Panc1 (cell line): Measurements from ENCODE around the gene GRAMD4. TPM values are rescaled to one million over a fixed set of nuclear protein-coding genes. Genes with fewer than 3 reads are reported as not detected.

ENCODE experiments used
- ATAC-seq: fragments of 200-7000 bp; cut with Tn5 transposase; 2 replicates; pipeline ENCODE4 v1.9.1; 2020; ENCODE audit warnings: mild to moderate bottlenecking, moderate library complexity
- BruUV-seq: library from RNA; stranded (reverse); fragments of 400-500 nt; replicated peaks from 2 replicates; lab custom pipeline; 2021; lab: Mats Ljungman, UMichigan
- CTCF ChIA-PET: fragments of 300-600 bp; sonication (Branson Sonifier 250); formaldehyde crosslinking; loops from one replicate; lab custom pipeline; 2022; ENCODE audit warnings: antibody characterized with exemption; lab: Charles Lee
- POLR2A ChIA-PET: fragments of 300-600 bp; sonication (Branson Sonifier 250); formaldehyde crosslinking; loops from one replicate; lab custom pipeline; 2022; ENCODE audit warnings: antibody characterized with exemption; lab: Charles Lee
- DNase-seq: peaks from one replicate; pipeline ENCODE4 v3.0.0-alpha.2; 2010; ENCODE audit warnings: low read depth, low spot score
- H3K27ac ChIP-seq: 2 replicates; pipeline ENCODE4 v1.5.1; 2011; ENCODE audit warnings: mild to moderate bottlenecking, low read length, inconsistent platforms
- H3K27me3 ChIP-seq: fragments of 200-500 bp; sonication (Bioruptor generic); 2 replicates; pipeline ENCODE4 v1.6.0; 2014; ENCODE audit warnings: low read length, inconsistent platforms; ENCODE audit not compliant: control insufficient read depth, insufficient read depth
- H3K36me3 ChIP-seq: fragments of 200-500 bp; sonication (Bioruptor generic); 2 replicates; pipeline ENCODE4 v1.5.1; 2014; ENCODE audit warnings: inconsistent platforms, mild to moderate bottlenecking, low read length, moderate library complexity; ENCODE audit not compliant: control insufficient read depth, insufficient read depth
- H3K4me1 ChIP-seq: 2 replicates; pipeline ENCODE4 v1.5.1; 2011; ENCODE audit warnings: inconsistent platforms, mild to moderate bottlenecking, low read length, moderate library complexity; ENCODE audit not compliant: control insufficient read depth, insufficient read depth
- H3K4me3 ChIP-seq, 2 experiments: 2 replicates each; pipeline ENCODE4 v1.5.1; 2011 to 2012; ENCODE audit warnings: low read depth in 2 of 2, low read length in 2 of 2, mild to moderate bottlenecking in 2 of 2, inconsistent platforms in 1 of 2, moderate library complexity in 1 of 2
- H3K9me3 ChIP-seq: fragments of 200-500 bp; sonication (Bioruptor generic); 2 replicates; pipeline ENCODE4 v1.5.1; 2014; ENCODE audit warnings: low read depth, mild to moderate bottlenecking, inconsistent platforms, low read length, moderate library complexity; ENCODE audit not compliant: control insufficient read depth, insufficient read depth
- POLR2AphosphoS5 ChIP-seq: IDR thresholded peaks from 2 replicates; pipeline ENCODE4 v1.6.1; 2012; ENCODE audit warnings: mild to moderate bottlenecking, low read depth, low read length, moderate library complexity
- SIN3A ChIP-seq: IDR thresholded peaks from 2 replicates; pipeline ENCODE4 v1.6.1; 2012; ENCODE audit warnings: low read depth, mild to moderate bottlenecking, low read length, moderate library complexity, borderline replicate concordance; ENCODE audit not compliant: insufficient read depth
- TCF7L2 ChIP-seq: IDR thresholded peaks from 2 replicates; pipeline ENCODE4 v1.6.1; 2011; ENCODE audit warnings: mild to moderate bottlenecking, low read depth, low read length, inconsistent platforms
- in situ Hi-C: cut with HindIII; loops from 2 replicates; pipeline ENCODE4 v1.10.0; 2016; ENCODE audit warnings: low sequenced_read_pairs, low pct_unique_long_range_greater_than_20kb
- intact Hi-C: fragments of 100-400 bp; cut with micrococcal nuclease; formaldehyde crosslinking; loops from one replicate; pipeline ENCODE4 v1.10.0; 2022; ENCODE audit not compliant: unreplicated experiment
- total RNA-seq: library from RNA; stranded (reverse); gene quantifications from one replicate; pipeline ENCODE4 v1.2.1, GENCODE V29; 2021; ENCODE audit not compliant: unreplicated experiment
- TF ChIP-seq, protein P1 (sequence below): fragments of 450-650 bp; IDR thresholded peaks from 2 replicates; pipeline ENCODE4 v1.5.1; 2017; ENCODE audit warnings: mild to moderate bottlenecking
- TF ChIP-seq, protein P2 (sequence below), 2 experiments: IDR thresholded peaks; 2 replicates each; pipeline ENCODE4 v1.6.1; 2011 to 2012; ENCODE audit warnings: low read depth in 2 of 2, control low read depth in 1 of 2, low read length in 1 of 2, mild to moderate bottlenecking in 1 of 2, moderate library complexity in 1 of 2; ENCODE audit not compliant: insufficient read depth in 1 of 2

Gene GRAMD4
- total RNA-seq, 1 experiment from 2014 or later = 30.8 TPM

DNA sequence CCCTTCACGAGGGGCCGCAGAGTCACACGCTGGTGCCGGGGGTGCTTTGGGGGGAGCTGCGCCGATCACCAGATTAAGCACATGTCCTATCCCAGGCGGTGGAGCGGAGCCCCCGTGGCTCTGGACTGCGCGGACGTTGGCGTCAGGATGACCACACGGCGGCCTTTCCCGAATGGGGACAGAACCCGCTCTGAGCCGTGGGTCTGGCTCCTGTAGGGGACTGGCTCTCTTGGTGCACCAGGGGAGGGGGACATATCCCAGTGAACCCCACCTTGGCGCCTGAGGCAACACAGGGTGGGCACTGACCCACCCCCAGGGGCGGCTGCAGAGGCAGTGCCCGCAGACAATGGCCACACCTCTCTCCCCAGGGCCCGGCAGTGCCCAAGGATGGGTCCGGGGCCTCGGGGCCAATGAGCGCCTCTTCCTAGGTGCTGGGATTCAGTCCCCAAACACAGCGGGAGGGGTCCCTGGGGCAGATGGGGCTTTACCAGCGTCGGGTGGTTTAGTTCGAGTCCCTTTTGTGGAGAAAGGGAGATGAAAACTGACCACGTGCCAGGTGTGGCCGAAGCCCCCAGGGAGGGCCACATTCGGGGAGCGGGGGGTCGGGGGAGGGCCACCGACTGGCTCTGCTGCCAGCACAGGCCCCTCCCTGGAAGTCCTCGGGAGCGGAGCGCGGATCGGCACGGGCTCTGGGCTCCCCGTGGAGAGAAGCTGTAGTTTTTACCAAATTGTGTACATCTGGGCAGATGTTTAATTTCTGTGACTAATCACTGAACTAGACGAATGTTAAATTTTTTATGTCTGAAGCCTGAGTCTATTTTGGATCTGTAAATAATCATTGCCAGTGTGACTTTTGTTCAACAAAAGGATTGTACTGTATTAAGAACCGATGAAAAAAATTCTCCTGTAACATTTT, 58.9 kb downstream of the GRAMD4 start:
- ChIA-PET POLR2A (no interaction called here), CTCF (interaction anchor here (0.6 kb wide), 1 partner anchor 8 kb away, joined by 3 read pairs; no protein-coding TSS in a partner anchor)
- DNase-seq = no peak
- H3K4me1 ChIP-seq = no peaks in the 10 kb centered on the region
- ATAC-seq = no peak
- H3K4me3 ChIP-seq = no peak overlapping the region
- no peak for TF ChIP-seq POLR2AphosphoS5
- H3K9me3 ChIP-seq = no peaks in the 10 kb centered on the region
- H3K36me3 ChIP-seq = no peaks in the 10 kb centered on the region
- intact Hi-C loops = no loop called here
- no peak overlapping the region for H3K27ac ChIP-seq
- BruUV-seq = no TSS peak
- in situ Hi-C loops = no loop called here
- H3K27me3 ChIP-seq = no peaks in the 10 kb centered on the region

- Histone ChIP-seq H3K9me3 (no peaks in the 10 kb centered on the region), H3K36me3 (no peaks in the 10 kb centered on the region), H3K27me3 (no peaks in the 10 kb centered on the region), H3K4me1 (no peaks in the 10 kb centered on the region), H3K4me3 (no peak overlapping the region), H3K27ac (no peak overlapping the region)
- no peak for TF ChIP-seq SIN3A
- ATAC-seq = no peak
- no peak for DNase-seq
- no TSS peak for BruUV-seq
- ChIA-PET POLR2A (no interaction called here), CTCF (no interaction called here)
- intact Hi-C loops = loop anchor here (10.0 kb wide), 1 partner anchor 115 kb away; no protein-coding TSS in a partner anchor
- in situ Hi-C loops = no loop called here
Measured at GRCh38 chr22:46679706-46680269, 59.6 kb downstream of the GRAMD4 start.

DNA sequence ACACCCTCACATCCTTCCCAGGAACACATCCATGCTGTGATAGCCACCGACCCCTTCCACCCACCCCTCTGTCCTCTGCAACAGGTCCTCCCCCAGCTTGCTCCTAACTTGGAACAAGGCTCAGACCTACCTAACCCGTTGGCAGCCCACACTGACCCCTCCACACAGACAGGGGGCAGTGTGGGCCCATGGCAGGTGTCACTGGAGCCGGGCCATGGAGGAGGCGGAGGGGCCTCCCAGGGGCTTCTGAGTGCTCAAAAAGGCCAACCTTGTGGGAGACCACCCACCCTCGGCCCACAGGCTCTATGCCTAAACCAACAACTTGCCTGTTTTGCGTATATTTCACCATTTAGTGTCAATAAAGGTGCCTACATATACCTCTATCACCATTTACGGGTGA, 60.8 kb downstream of the GRAMD4 start:
- H3K27ac ChIP-seq = no peak overlapping the region
- no peaks in the 10 kb centered on the region for H3K9me3 ChIP-seq
- BruUV-seq = no TSS peak
- H3K4me1 ChIP-seq = no peaks in the 10 kb centered on the region
- POLR2A ChIA-PET = no interaction called here
- H3K4me3 ChIP-seq = no peak overlapping the region
- H3K36me3 ChIP-seq = no peaks in the 10 kb centered on the region
- H3K27me3 ChIP-seq = no peaks in the 10 kb centered on the region
- in situ Hi-C loops (no loop called here), intact Hi-C loops (loop anchor here (10.0 kb wide), 1 partner anchor 116 kb away; no protein-coding TSS in a partner anchor)
- CTCF ChIA-PET = no interaction called here
- TF ChIP-seq SIN3A (no peak), TCF7L2 (no peak), POLR2AphosphoS5 (no peak)
- TF ChIP-seq, protein P1, sequence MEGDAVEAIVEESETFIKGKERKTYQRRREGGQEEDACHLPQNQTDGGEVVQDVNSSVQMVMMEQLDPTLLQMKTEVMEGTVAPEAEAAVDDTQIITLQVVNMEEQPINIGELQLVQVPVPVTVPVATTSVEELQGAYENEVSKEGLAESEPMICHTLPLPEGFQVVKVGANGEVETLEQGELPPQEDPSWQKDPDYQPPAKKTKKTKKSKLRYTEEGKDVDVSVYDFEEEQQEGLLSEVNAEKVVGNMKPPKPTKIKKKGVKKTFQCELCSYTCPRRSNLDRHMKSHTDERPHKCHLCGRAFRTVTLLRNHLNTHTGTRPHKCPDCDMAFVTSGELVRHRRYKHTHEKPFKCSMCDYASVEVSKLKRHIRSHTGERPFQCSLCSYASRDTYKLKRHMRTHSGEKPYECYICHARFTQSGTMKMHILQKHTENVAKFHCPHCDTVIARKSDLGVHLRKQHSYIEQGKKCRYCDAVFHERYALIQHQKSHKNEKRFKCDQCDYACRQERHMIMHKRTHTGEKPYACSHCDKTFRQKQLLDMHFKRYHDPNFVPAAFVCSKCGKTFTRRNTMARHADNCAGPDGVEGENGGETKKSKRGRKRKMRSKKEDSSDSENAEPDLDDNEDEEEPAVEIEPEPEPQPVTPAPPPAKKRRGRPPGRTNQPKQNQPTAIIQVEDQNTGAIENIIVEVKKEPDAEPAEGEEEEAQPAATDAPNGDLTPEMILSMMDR = no peak
- TF ChIP-seq, protein P2, sequence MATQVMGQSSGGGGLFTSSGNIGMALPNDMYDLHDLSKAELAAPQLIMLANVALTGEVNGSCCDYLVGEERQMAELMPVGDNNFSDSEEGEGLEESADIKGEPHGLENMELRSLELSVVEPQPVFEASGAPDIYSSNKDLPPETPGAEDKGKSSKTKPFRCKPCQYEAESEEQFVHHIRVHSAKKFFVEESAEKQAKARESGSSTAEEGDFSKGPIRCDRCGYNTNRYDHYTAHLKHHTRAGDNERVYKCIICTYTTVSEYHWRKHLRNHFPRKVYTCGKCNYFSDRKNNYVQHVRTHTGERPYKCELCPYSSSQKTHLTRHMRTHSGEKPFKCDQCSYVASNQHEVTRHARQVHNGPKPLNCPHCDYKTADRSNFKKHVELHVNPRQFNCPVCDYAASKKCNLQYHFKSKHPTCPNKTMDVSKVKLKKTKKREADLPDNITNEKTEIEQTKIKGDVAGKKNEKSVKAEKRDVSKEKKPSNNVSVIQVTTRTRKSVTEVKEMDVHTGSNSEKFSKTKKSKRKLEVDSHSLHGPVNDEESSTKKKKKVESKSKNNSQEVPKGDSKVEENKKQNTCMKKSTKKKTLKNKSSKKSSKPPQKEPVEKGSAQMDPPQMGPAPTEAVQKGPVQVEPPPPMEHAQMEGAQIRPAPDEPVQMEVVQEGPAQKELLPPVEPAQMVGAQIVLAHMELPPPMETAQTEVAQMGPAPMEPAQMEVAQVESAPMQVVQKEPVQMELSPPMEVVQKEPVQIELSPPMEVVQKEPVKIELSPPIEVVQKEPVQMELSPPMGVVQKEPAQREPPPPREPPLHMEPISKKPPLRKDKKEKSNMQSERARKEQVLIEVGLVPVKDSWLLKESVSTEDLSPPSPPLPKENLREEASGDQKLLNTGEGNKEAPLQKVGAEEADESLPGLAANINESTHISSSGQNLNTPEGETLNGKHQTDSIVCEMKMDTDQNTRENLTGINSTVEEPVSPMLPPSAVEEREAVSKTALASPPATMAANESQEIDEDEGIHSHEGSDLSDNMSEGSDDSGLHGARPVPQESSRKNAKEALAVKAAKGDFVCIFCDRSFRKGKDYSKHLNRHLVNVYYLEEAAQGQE (IDR thresholded peaks at IDR 0.05; ENCODE audit: insufficient read depth in 1 of 2, low read depth in 2 of 2, low read length in 1 of 2) = no peak
- DNase-seq (no peak), ATAC-seq (no peak)
